Nephron progenitor cell (in vitro differentiated cells): ENCODE data around the gene ITPRIPL2.

Source experiments
- DNase-seq: peaks from one replicate; pipeline ENCODE4 v3.0.0; 2021
- H3K27ac Mint-ChIP-seq: 2 replicates; pipeline ENCODE4 v1.8.0; 2021; ENCODE audit warnings: mild to moderate bottlenecking, moderate library complexity, mixed read lengths
- H3K27me3 Mint-ChIP-seq: 2 replicates; pipeline ENCODE4 v1.8.0; 2021; ENCODE audit warnings: mild to moderate bottlenecking, low read depth, mixed read lengths; ENCODE audit not compliant: poor library complexity
- H3K36me3 Mint-ChIP-seq: 2 replicates; pipeline ENCODE4 v1.8.0; 2021; ENCODE audit warnings: low read depth, mixed read lengths
- H3K4me1 Mint-ChIP-seq: 2 replicates; pipeline ENCODE4 v1.8.0; 2021; ENCODE audit warnings: mixed read lengths
- H3K4me3 Mint-ChIP-seq: 2 replicates; pipeline ENCODE4 v1.8.0; 2021; ENCODE audit warnings: mild to moderate bottlenecking, moderate library complexity, mixed read lengths
- H3K9me3 Mint-ChIP-seq: 2 replicates; pipeline ENCODE4 v1.8.0; 2021; ENCODE audit warnings: mild to moderate bottlenecking, moderate library complexity, mixed read lengths
- TF ChIP-seq, protein P1 (sequence below): fragments of 200-600 bp; sonication (generic); IDR thresholded peaks from 2 replicates; pipeline ENCODE4 v1.5.0; 2021; ENCODE audit warnings: antibody characterized with exemption

The ITPRIPL2 gene

DNA sequence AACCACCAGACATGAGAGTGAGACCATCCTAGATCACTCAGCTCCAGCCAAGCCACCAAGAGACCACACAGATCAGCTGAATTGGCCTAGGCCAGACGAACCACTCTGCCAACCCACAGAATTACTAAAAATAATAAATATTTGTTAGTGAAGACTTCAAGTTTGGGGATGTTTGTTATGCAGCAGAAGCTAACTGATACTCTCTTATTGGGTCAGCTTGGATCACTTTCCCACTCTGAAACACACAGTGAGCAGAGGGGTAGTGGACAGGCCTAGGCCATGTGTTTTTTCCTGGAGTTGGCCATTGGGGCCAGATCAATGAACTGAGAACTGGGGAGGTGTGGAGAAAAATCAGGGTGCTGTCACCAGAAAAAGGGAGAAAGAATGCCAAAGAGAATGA lies 15.6 kb upstream of the ITPRIPL2 start:
- H3K9me3 Mint-ChIP-seq = peaks cover 24% of the 10 kb centered on the region
- H3K4me3 Mint-ChIP-seq = no peak overlapping the region
- DNase-seq = no peak
- TF ChIP-seq, protein P1, sequence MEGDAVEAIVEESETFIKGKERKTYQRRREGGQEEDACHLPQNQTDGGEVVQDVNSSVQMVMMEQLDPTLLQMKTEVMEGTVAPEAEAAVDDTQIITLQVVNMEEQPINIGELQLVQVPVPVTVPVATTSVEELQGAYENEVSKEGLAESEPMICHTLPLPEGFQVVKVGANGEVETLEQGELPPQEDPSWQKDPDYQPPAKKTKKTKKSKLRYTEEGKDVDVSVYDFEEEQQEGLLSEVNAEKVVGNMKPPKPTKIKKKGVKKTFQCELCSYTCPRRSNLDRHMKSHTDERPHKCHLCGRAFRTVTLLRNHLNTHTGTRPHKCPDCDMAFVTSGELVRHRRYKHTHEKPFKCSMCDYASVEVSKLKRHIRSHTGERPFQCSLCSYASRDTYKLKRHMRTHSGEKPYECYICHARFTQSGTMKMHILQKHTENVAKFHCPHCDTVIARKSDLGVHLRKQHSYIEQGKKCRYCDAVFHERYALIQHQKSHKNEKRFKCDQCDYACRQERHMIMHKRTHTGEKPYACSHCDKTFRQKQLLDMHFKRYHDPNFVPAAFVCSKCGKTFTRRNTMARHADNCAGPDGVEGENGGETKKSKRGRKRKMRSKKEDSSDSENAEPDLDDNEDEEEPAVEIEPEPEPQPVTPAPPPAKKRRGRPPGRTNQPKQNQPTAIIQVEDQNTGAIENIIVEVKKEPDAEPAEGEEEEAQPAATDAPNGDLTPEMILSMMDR = no peak
- peaks cover 6% of the 10 kb centered on the region for H3K27me3 Mint-ChIP-seq
- H3K36me3 Mint-ChIP-seq = no peaks in the 10 kb centered on the region
- no peak overlapping the region for H3K27ac Mint-ChIP-seq
- H3K4me1 Mint-ChIP-seq = peaks cover 19% of the 10 kb centered on the region

DNA sequence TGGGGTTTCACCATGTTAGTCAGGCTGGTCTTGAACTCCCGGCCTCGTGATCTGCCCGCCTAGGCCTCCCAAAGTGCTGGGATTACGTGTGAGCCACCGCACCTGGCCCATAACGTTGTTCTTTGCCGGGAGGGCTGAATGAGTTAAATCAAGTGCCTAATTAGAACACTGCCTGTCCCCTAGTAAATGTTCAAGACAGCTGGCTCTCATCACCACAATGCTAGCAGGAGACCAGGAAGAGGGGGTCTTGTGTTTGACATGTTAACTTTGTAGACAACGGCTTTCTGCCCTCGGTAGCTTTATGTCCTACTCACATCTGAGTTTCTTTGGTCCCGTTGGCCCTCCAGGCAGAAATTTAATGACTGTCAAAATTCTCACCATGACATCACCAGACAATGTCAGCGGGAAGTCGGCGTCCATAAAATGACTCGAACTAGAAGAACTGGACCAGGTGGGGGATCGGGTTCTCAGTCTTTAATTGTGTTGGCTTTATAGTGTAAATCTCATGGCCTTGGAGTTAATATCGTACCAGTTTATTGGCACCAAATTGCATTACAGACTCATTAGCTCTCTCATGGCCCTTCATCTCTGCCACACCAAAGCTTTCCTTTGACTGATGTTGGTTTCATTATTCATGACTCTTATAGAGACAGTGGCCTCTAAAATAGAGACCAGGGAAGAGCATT lies 11.4 kb upstream of the ITPRIPL2 start:
- Mint-ChIP-seq H3K4me3 (no peak overlapping the region), H3K27ac (peak overlapping the region; percentile 75), H3K4me1 (peaks cover 30% of the 10 kb centered on the region), H3K9me3 (peaks cover 19% of the 10 kb centered on the region), H3K36me3 (no peaks in the 10 kb centered on the region), H3K27me3 (peaks cover 8% of the 10 kb centered on the region)
- no peak for DNase-seq
- TF ChIP-seq, protein P1 = no peak

DNA sequence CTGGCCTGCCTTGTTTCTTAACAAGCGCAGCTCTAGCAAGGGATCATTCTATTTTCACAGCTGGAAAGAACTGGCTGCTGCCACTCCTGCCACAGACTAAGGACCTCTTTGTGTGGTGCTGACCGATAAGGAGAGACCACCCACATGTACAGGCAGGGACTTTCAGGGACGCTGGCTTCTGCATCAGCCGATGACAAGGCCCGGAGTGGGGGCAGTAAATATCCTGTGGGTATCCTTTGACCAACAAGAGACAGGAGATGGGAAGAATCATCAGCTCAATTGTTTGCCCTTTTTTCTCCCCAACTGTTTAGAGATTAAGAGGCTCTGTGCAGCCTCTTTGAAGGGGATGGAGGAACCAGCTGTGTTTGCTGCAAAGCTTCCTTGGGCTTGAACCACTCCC lies 9.2 kb upstream of the ITPRIPL2 start:
- peaks cover 7% of the 10 kb centered on the region for H3K9me3 Mint-ChIP-seq
- peak overlapping the region; percentile 44 for H3K27ac Mint-ChIP-seq
- TF ChIP-seq, protein P1 = no peak
- H3K27me3 Mint-ChIP-seq = peaks cover 8% of the 10 kb centered on the region
- no peak for DNase-seq
- no peaks in the 10 kb centered on the region for H3K36me3 Mint-ChIP-seq
- peaks cover 38% of the 10 kb centered on the region for H3K4me1 Mint-ChIP-seq
- H3K4me3 Mint-ChIP-seq = no peak overlapping the region

DNA sequence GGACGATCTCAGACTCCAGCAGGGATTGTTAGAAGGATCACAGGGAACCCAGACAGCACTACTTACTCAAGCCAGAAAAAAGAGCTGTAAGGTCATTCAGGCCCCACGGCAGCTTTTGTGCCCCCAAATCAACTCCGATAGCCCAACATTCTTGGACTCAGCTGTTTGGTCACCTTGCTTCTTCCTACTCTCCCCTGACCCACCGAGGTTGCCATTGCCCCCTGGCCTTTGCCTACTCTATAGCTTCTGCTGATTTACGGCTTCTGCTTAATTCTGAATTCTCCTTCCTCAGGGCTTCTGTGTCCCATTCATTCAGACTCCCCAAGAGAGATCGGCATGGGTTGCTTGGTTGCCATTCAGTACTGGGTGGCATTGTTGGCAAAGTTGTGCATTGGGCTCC lies 8.6 kb upstream of the ITPRIPL2 start:
- H3K27ac Mint-ChIP-seq = peak overlapping the region; percentile 44
- no peaks in the 10 kb centered on the region for H3K36me3 Mint-ChIP-seq
- TF ChIP-seq, protein P1 = no peak
- DNase-seq = no peak
- H3K9me3 Mint-ChIP-seq = peaks cover 3% of the 10 kb centered on the region
- H3K4me3 Mint-ChIP-seq = no peak overlapping the region
- peaks cover 8% of the 10 kb centered on the region for H3K27me3 Mint-ChIP-seq
- peaks cover 38% of the 10 kb centered on the region for H3K4me1 Mint-ChIP-seq

DNA sequence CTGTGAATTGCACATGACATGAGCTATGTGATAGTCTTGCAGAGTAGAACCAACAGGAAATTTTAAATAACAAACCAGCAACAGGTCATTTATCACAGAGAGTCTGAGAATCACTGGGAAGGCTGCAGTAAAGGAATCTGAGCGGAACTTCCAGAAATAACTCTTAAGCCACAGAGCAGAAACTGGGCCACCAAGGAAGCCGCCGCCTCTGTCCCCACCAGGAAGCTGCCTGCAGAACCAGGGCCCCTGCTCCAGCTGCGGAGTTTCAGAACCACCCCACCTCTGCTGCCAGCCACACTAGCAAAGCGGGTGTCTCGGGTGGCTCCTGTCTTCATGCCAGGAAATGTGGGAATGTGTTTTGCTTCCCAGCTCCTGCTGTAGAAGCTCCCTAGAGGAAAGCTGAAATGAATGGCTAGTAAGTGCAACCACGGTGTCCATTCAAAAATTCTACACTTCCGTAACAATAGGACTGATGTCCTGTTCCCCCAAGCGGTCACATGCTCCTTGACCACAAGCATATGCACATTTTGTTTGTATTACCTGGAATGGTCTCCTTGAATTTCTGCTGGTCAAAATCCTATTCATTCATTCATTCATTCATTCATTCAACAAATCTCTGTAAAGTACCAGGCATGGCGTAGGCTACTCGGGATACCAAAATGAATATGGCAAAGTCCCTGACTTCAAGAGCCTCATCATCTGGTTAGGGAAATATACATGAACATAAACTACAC lies 7.7 kb upstream of the ITPRIPL2 start:
- peaks cover 8% of the 10 kb centered on the region for H3K27me3 Mint-ChIP-seq
- H3K4me1 Mint-ChIP-seq = peaks cover 38% of the 10 kb centered on the region
- H3K27ac Mint-ChIP-seq = peak overlapping the region; percentile 45
- no peaks in the 10 kb centered on the region for H3K9me3 Mint-ChIP-seq
- TF ChIP-seq, protein P1 = no peak
- no peak for DNase-seq
- no peaks in the 10 kb centered on the region for H3K36me3 Mint-ChIP-seq
- no peak overlapping the region for H3K4me3 Mint-ChIP-seq
